OCI-LY1 (cell line): ENCODE results near the gene TTC39C.

Source experiments
- CTCF ChIP-seq: fragments of 200-600 bp; sonication (generic), shearing (Covaris generic); IDR thresholded peaks from 2 replicates; pipeline ENCODE4 v1.5.1; 2017; ENCODE audit warnings: mild to moderate bottlenecking, antibody characterized with exemption, low read length, moderate library complexity, mixed read lengths
- EZH2 ChIP-seq: fragments of 200-600 bp; sonication (generic), shearing (Covaris generic); IDR thresholded peaks from 2 replicates; pipeline ENCODE4 v1.8.0; 2017; ENCODE audit warnings: borderline replicate concordance, mixed run types, mild to moderate bottlenecking, antibody characterized with exemption, low read length, moderate library complexity, mixed read lengths

GRCh38 chr18:24060644-24061043, 46.1 kb downstream of the TTC39C start:
- TF ChIP-seq CTCF (no peak), EZH2 (no peak)
